Stimulated activated CD4-positive, alpha-beta T cell treated with anti-CD3 and anti-CD28 coated beads, Interleukin-12 subunit alpha, Interleukin-12 subunit beta, amount 100 ng/mL, for 48 hours (primary cell): ENCODE data around the gene TMEM138.

Source experiments
- DNase-seq, 3 donors: peaks; one replicate each; pipeline ENCODE4 v3.0.0-alpha.2; 2020; ENCODE audit warnings: low read depth in 2 of 3, low spot score in 1 of 3

The TMEM138 gene

GRCh38 chr11:61406067-61406466 is 43.9 kb downstream of the TMEM138 start:
- DNase-seq: no peak

DNA sequence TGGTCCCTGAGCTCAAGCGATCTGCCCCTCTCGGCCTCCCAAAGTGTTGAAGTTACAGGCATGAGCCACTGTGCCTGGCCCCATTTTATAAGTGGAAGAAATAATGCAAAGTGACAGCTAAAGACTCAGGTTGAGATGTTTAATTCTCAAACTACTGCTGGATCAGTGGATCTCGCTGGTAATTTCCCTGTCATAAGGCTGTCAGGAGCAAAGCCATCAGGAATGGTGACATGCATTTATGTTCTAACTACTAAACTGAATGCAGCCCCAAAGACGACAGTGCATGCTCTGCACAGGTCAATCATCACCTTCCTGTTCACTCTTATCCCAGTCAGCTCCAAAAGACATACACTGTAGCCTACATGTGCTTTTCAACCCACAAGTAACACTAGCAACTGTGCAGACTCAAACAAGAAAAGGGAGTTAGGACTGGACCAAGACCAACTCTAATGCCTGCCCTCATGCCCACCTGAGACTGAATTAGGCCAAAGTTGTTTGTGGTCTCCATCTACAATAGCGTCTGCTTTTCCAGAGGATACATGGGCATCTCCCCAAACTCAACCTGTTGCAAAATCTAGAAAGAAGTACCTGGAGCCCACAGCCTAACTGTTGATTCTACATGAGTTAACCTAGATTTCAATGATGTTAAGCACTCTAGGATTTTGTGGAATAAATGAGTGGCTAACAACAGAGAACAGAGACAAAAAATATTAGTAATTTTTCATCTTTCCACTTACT is 45.0 kb downstream of the TMEM138 start:
- no peak for DNase-seq

GRCh38 chr11:61411589-61411988 is 49.4 kb downstream of the TMEM138 start:
- no peak for DNase-seq

DNA sequence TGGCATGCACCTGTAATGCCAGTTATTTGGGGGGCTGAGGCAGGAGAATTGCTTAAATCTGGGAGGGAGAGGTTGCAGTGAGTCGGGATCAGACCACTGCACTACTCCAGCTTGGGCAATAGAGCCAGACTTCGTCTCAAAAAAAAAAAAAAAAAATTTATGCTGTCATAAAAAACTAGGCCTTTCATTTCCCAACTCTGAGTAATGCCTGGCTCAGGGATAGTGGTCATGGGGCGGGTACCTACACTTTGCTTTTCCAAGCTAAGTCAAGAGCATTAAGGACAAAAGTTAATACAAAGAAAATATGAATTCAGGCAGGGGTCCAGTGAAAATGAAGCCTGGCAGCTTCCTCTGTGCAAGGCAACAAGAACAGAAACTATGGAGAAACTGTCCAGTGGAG is 51.3 kb downstream of the TMEM138 start:
- DNase-seq: no peak

- DNase-seq: no peak
Observed at GRCh38 chr11:61414547-61414946, 52.4 kb downstream of the TMEM138 start.

DNA sequence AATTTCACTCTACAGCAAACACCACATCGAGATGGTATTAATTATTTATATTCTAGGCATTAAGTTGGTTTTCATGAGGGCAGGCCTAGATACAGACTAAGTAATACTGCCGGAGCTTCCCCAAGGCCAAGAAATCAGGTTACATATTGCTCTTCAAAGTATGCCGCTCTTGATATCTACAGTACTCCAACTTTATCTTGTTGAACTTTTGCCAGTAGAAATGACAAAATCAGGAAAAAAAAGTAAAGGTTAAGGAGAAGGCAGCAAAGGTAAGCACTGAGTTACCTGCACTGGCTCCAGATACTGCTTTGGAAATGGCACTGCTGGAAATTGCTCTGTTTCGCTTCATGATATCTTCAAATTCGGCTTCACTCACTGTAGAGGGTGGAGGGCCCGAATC is 53.2 kb downstream of the TMEM138 start:
- no peak for DNase-seq

DNA sequence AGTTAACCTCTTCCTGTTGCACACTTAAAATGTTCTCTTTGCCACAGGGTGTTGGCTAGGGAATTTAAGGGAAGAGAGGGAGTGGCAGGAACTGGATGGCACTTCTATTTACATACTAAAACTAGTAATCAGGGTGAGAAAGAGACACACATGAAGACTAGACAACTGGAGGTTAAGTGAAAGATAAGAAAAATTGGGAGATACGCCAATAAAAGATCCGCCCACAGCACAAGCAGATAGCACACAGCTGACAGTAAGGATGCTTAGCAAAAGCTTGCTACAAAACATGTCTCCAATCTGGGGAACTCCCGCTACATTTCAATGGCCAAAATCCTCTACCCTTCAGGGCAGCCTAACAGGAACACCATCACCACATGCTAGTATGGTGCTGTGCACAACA is 54.8 kb downstream of the TMEM138 start:
- no peak for DNase-seq

GRCh38 chr11:61417670-61418069 is 55.5 kb downstream of the TMEM138 start:
- DNase-seq: no peak

DNA sequence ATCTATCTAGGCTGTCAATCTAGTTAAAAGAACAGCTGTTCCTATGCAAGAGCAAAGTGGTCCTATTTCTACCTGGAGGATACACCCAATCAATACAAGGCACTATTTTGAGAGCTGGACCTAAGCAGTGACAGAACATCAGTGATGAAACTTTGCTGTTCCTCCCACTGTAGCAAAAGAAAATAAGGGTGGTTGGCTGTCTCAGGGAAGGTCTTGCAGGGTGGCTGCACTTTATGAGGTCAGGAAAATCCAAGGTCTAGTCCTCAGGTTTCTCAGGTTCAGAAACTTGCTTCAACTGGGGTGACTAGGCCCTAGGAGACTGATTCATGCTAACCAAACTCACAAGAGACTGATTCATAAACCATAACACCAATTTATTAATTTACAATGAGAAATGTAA is 56.0 kb downstream of the TMEM138 start:
- no peak for DNase-seq
